OCI-LY3 (cell line): ENCODE results near the gene LY6G6F.

Experiments
- EZH2phosphoT487 ChIP-seq: fragments of 200-600 bp; shearing (Covaris generic); IDR thresholded peaks from 2 replicates; pipeline ENCODE4 v1.6.1; 2018; ENCODE audit warnings: antibody characterized with exemption, mixed run types, low read depth
- TF ChIP-seq, protein P1 (sequence below): fragments of 200-600, 300-600 bp; sonication (generic); IDR thresholded peaks from 2 replicates; pipeline ENCODE4 v1.5.1; 2014; ENCODE audit warnings: antibody characterized with exemption, low read length, low read depth

DNA sequence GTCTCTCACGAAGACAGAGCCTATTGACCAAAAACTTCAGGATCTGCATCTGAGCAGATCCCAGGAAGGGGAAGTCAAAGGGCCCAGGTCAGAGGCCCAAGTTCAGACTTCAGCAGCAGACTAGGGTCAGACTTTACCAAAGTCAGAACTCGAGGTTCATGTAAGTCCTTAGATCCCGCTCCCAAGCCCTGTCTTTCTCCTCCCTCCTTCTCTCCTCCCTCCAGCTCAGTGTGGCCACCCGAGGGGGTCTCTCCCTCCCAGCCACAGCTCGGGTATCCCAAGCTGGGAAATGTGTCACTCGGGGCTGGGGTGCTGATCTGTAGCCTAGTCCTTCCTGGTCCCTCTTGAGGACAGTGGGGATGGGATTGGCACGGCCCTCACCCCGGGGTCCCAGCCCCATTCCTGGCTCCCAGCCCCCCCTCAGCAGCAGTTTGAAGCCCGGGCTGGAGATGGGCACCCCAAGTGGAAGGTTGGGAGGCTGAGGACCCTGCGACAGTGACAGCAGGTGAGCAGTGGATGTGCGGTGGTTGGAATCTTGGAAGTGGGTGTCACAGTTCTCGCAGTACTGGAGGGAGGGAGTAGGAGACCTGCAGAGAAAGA is 44.4 kb upstream of the LY6G6F start:
- TF ChIP-seq, protein P1, sequence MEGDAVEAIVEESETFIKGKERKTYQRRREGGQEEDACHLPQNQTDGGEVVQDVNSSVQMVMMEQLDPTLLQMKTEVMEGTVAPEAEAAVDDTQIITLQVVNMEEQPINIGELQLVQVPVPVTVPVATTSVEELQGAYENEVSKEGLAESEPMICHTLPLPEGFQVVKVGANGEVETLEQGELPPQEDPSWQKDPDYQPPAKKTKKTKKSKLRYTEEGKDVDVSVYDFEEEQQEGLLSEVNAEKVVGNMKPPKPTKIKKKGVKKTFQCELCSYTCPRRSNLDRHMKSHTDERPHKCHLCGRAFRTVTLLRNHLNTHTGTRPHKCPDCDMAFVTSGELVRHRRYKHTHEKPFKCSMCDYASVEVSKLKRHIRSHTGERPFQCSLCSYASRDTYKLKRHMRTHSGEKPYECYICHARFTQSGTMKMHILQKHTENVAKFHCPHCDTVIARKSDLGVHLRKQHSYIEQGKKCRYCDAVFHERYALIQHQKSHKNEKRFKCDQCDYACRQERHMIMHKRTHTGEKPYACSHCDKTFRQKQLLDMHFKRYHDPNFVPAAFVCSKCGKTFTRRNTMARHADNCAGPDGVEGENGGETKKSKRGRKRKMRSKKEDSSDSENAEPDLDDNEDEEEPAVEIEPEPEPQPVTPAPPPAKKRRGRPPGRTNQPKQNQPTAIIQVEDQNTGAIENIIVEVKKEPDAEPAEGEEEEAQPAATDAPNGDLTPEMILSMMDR, result no peak
- TF ChIP-seq EZH2phosphoT487, result no peak
